GM13976 (cell line): Measurements from ENCODE around the gene CAPN2.

Experiments
- DNase-seq: peaks from one replicate; pipeline ENCODE4 v3.0.0; 2012; ENCODE audit warnings: low spot score
- CTCF ChIP-seq: IDR thresholded peaks from 2 replicates; pipeline ENCODE4 v1.5.1; 2012; ENCODE audit warnings: borderline replicate concordance, mild to moderate bottlenecking; ENCODE audit not compliant: insufficient read depth; ENCODE audit errors: extremely low read depth, missing control alignments, control extremely low read depth
- in situ Hi-C: fragments of 300-500 bp; cut with MboI; formaldehyde crosslinking; loops from one replicate; pipeline ENCODE4 v1.12.0; 2022; ENCODE audit warnings: low sequenced_read_pairs, mixed read lengths, inconsistent platforms; ENCODE audit not compliant: unreplicated experiment

CAPN2 gene

GRCh38 chr1:223712194-223712849 is at the start of gene CAPN2:
Gene CAPN2 (plus strand): TSS chr1:223712539. CDS start chr1:223712641, 102 bp downstream.
- TF ChIP-seq CTCF: peak; percentile 66
- peak; percentile 82 for DNase-seq
- in situ Hi-C loops: no loop called here

DNA sequence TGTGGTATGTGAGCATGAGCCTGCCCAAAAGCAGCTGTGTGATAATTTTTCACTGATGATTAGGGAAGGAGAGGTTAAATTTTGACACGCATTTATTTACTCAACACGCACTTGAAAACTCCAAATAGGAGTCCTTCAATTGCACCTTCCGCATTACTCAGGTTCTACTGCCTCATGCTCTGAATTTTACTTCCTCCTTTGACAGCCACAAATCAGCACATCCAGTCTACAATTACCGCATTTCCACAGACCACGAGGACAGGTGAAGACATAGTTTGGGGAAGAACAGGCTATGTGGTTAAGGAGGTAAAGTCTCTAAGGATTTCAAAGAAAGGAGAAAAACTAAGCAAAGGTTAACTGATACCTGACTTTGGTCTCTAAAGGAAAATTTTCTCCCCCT is 49.4 kb upstream of the CAPN2 start:
- TF ChIP-seq CTCF: no peak
- in situ Hi-C loops: no loop called here
- DNase-seq: no peak

DNA sequence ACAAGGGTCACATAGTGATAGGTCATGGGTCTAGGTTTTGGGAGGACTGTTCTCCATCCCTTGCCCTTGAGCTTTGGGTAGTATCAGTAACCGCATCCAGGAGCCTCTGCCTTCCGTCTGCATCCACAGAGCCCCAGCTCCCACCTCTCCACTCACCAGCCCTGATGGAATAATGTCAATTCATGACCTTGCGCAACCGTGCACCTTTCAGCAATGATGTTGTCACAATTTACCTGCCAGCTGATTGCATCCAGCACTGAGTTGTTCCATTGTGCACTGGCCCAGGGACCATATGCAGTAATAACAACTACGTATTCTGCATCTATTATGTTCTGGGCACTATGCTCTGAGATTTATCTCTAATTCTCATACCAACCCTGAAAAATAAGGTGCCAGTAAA is 48.2 kb upstream of the CAPN2 start:
- no peak for DNase-seq
- in situ Hi-C loops: no loop called here
- no peak for TF ChIP-seq CTCF

DNA sequence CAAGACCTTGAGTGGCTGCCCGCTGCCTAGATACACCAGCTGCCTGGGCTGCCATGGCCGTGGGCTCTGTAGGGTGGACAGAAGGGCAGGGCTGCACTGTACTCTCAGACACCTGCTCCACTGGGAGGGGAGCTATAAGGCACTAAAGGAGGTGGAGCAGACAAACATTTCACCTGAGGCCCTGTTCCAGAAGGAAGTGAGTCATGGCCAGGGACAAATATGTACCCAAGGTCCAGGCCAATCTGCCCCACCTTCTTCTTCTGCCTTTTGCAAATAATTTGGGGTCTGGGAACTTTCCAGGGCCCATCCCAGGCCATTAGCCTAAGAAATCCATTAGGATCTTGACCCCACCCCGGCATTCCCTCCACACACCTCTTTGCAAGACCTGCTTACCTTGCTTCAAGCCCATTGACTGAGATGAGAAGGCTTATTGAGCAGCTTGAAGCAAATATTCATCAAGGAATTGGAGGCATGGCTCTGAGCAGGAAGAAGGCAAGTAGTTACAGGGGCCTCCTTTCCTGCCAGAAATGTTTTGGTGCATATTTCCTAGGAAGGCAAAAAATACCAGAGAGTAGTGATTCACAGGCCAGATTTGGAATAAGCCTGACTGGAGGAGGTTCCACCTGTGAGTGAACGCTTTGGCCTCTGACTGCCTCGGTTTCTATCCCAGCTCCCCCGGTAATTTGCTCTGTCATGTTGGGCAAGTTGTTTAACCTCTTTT is 46.6 kb upstream of the CAPN2 start, which contains the start of gene CAPN8:
TSS of gene CAPN8 (minus strand) at position 110 of the 721 bp plus-strand sequence. CDS start at position 55, 55 bp downstream.
- in situ Hi-C loops: no loop called here
- DNase-seq: no peak
- TF ChIP-seq CTCF: no peak

GRCh38 chr1:223667484-223668182 is 44.7 kb upstream of the CAPN2 start:
- TF ChIP-seq CTCF: no peak
- no peak for DNase-seq
- in situ Hi-C loops: no loop called here

- TF ChIP-seq CTCF: no peak
- no peak for DNase-seq
- in situ Hi-C loops: no loop called here
Measured at GRCh38 chr1:223669003-223669795, 43.1 kb upstream of the CAPN2 start.
